OCI-LY1 (cell line): ENCODE results near the gene MRM2.

ENCODE experiments used
- H2AFZ ChIP-seq: fragments of 200-600 bp; sonication (generic), shearing (Covaris generic); 2 replicates; pipeline ENCODE4 v1.6.0; 2014; ENCODE audit warnings: antibody characterized with exemption, mild to moderate bottlenecking, low read length
- H3F3A ChIP-seq: fragments of 200-600 bp; sonication (generic), shearing (Covaris generic); 2 replicates; pipeline ENCODE4 v1.6.0; 2014; ENCODE audit warnings: mild to moderate bottlenecking, antibody characterized with exemption, low read length, moderate library complexity; ENCODE audit not compliant: insufficient read depth
- H3K27ac ChIP-seq: fragments of 200-600 bp; sonication (generic); 2 replicates; pipeline ENCODE4 v1.5.1; 2014; ENCODE audit warnings: low read length, mixed run types, mild to moderate bottlenecking, low read depth; ENCODE audit not compliant: poor library complexity, severe bottlenecking
- H3K27me3 ChIP-seq: fragments of 200-600 bp; sonication (generic); 2 replicates; pipeline ENCODE4 v1.6.0; 2014; ENCODE audit warnings: antibody characterized with exemption, mild to moderate bottlenecking, low read length, moderate library complexity; ENCODE audit not compliant: insufficient read depth
- H3K36me3 ChIP-seq: fragments of 200-600 bp; sonication (generic); 2 replicates; pipeline ENCODE4 v1.6.1; 2014; ENCODE audit warnings: mild to moderate bottlenecking, antibody characterized with exemption, low read length, moderate library complexity, mixed read lengths; ENCODE audit not compliant: insufficient read depth
- H3K4me1 ChIP-seq: fragments of 200-600 bp; sonication (generic); 2 replicates; pipeline ENCODE4 v1.5.1; 2014; ENCODE audit warnings: mild to moderate bottlenecking, low read length, moderate library complexity; ENCODE audit not compliant: insufficient read depth, severe bottlenecking
- H3K4me2 ChIP-seq: fragments of 200-600 bp; sonication (generic), shearing (Covaris generic); 2 replicates; pipeline ENCODE4 v1.6.1; 2014; ENCODE audit warnings: low read length
- H3K4me3 ChIP-seq: fragments of 200-600 bp; sonication (generic); 2 replicates; pipeline ENCODE4 v1.5.1; 2014; ENCODE audit warnings: low read length, low read depth, mild to moderate bottlenecking, mixed read lengths; ENCODE audit not compliant: poor library complexity, severe bottlenecking
- H3K79me2 ChIP-seq: fragments of 200-600 bp; shearing (Covaris generic); 2 replicates; pipeline ENCODE4 v1.6.1; 2016; ENCODE audit warnings: mixed run types, low read length, mixed read lengths; ENCODE audit not compliant: insufficient read depth
- H3K9ac ChIP-seq: fragments of 200-600 bp; sonication (generic), shearing (Covaris generic); 2 replicates; pipeline ENCODE4 v1.6.1; 2014; ENCODE audit warnings: mild to moderate bottlenecking, low read length, mixed read lengths
- H3K9me2 ChIP-seq: fragments of 200-600 bp; sonication (generic), shearing (Covaris generic); 2 replicates; pipeline ENCODE4 v1.6.1; 2014; ENCODE audit warnings: low read depth, mild to moderate bottlenecking, low read length, mixed read lengths
- H3K9me3 ChIP-seq: fragments of 200-600 bp; shearing (Covaris generic); 2 replicates; pipeline ENCODE4 v1.6.1; 2014; ENCODE audit warnings: low read length, mixed read lengths
- H4K20me1 ChIP-seq: fragments of 200-600 bp; sonication (generic), shearing (Covaris generic); 2 replicates; pipeline ENCODE4 v1.6.0; 2016; ENCODE audit warnings: mild to moderate bottlenecking, low read length; ENCODE audit not compliant: insufficient read depth
- CTCF ChIP-seq: fragments of 200-600 bp; sonication (generic), shearing (Covaris generic); IDR thresholded peaks from 2 replicates; pipeline ENCODE4 v1.5.1; 2017; ENCODE audit warnings: mild to moderate bottlenecking, antibody characterized with exemption, low read length, moderate library complexity, mixed read lengths
- EZH2 ChIP-seq: fragments of 200-600 bp; sonication (generic), shearing (Covaris generic); IDR thresholded peaks from 2 replicates; pipeline ENCODE4 v1.8.0; 2017; ENCODE audit warnings: borderline replicate concordance, mixed run types, mild to moderate bottlenecking, antibody characterized with exemption, low read length, moderate library complexity, mixed read lengths

The MRM2 gene

GRCh38 chr7:2273866-2274265, 31.9 kb upstream of the MRM2 start:
- Histone ChIP-seq H3K4me1 (no peaks in the 10 kb centered on the region), H3K27me3 (no peaks in the 10 kb centered on the region), H3K9me2 (no peaks in the 10 kb centered on the region), H3K9me3 (no peaks in the 10 kb centered on the region), H3K4me2 (no peak overlapping the region), H3K27ac (no peak overlapping the region), H3F3A (no peaks in the 10 kb centered on the region), H3K4me3 (no peak overlapping the region), H2AFZ (no peak overlapping the region), H3K9ac (no peak overlapping the region), H3K36me3 (peaks cover 6% of the 10 kb centered on the region; the same call in 1 of the 2 replicates), H3K79me2 (no peaks in the 10 kb centered on the region), H4K20me1 (no peaks in the 10 kb centered on the region)
- TF ChIP-seq CTCF, result no peak
- TF ChIP-seq EZH2, result no peak

GRCh38 chr7:2272031-2272430, 30.0 kb upstream of the MRM2 start:
- Histone ChIP-seq H3K79me2 (no peaks in the 10 kb centered on the region), H3F3A (no peaks in the 10 kb centered on the region), H3K36me3 (peaks cover 6% of the 10 kb centered on the region; the same call in 1 of the 2 replicates), H3K27ac (no peak overlapping the region), H3K4me1 (no peaks in the 10 kb centered on the region), H3K9me2 (no peaks in the 10 kb centered on the region), H2AFZ (no peak overlapping the region), H3K4me3 (no peak overlapping the region), H3K4me2 (no peak overlapping the region), H3K9me3 (no peaks in the 10 kb centered on the region), H3K9ac (no peak overlapping the region), H3K27me3 (no peaks in the 10 kb centered on the region), H4K20me1 (no peaks in the 10 kb centered on the region)
- TF ChIP-seq CTCF (no peak), EZH2 (no peak)

GRCh38 chr7:2271273-2272026, 29.4 kb upstream of the MRM2 start:
- Histone ChIP-seq H3K27me3 (no peaks in the 10 kb centered on the region), H3K9ac (no peak overlapping the region), H3K9me3 (no peaks in the 10 kb centered on the region), H4K20me1 (no peaks in the 10 kb centered on the region), H3K4me3 (no peak overlapping the region), H3K9me2 (no peaks in the 10 kb centered on the region), H3K4me2 (no peak overlapping the region), H2AFZ (no peak overlapping the region), H3K79me2 (no peaks in the 10 kb centered on the region), H3K36me3 (peaks cover 6% of the 10 kb centered on the region; the same call in 1 of the 2 replicates), H3F3A (no peaks in the 10 kb centered on the region), H3K4me1 (no peaks in the 10 kb centered on the region), H3K27ac (no peak overlapping the region)
- TF ChIP-seq EZH2, result no peak
- TF ChIP-seq CTCF, result no peak
